PC-9 (cell line): ENCODE data around the gene ANKRD44. TPM values are rescaled to one million over a fixed set of nuclear protein-coding genes. Genes with fewer than 3 reads are reported as not detected.
"Not testable (repeated sequence)": the region's sequence is repeated elsewhere in the genome, so short reads cannot be mapped to it uniquely, and the experiment has no call there.

ENCODE experiments used
- BruUV-seq: library from RNA; stranded (reverse); fragments of 400-500 nt; replicated peaks from 2 replicates; lab custom pipeline; 2021; lab: Mats Ljungman, UMichigan
- CTCF ChIA-PET: fragments of 300-600 bp; sonication (Branson Sonifier 250); formaldehyde crosslinking; loops from one replicate; lab custom pipeline; 2022; ENCODE audit warnings: antibody characterized with exemption; lab: Charles Lee
- POLR2A ChIA-PET: fragments of 300-600 bp; sonication (Branson Sonifier 250); formaldehyde crosslinking; loops from one replicate; lab custom pipeline; 2022; ENCODE audit warnings: antibody characterized with exemption; ENCODE audit not compliant: unreplicated experiment; lab: Charles Lee
- DNase-seq, 2 experiments: peaks; one replicate each; pipeline versions ENCODE4 v3.0.0 to v3.0.0-alpha.2; 2015 to 2022; ENCODE audit warnings: mixed read lengths in 1 of 2
- H2AFZ ChIP-seq: fragments of 200-600 bp; sonication (generic); 2 replicates; pipeline ENCODE4 v1.8.1; 2017; ENCODE audit warnings: antibody characterized with exemption
- H3F3A ChIP-seq: fragments of 200-600 bp; sonication (generic); 2 replicates; pipeline ENCODE4 v1.8.1; 2017; ENCODE audit warnings: antibody characterized with exemption, mild to moderate bottlenecking, low read depth; ENCODE audit not compliant: insufficient read depth
- H3K27ac ChIP-seq: fragments of 200-600 bp; sonication (generic); 2 replicates; pipeline ENCODE4 v1.6.1; 2016; ENCODE audit warnings: mixed run types
- H3K27me3 ChIP-seq: fragments of 200-600 bp; sonication (generic); 2 replicates; pipeline ENCODE4 v1.6.1; 2016; ENCODE audit warnings: low read depth, mixed run types; ENCODE audit not compliant: insufficient read depth
- H3K36me3 ChIP-seq: fragments of 200-600 bp; sonication (generic); 2 replicates; pipeline ENCODE4 v1.6.1; 2016; ENCODE audit warnings: low read depth, mixed run types
- H3K4me1 ChIP-seq: fragments of 200-600 bp; sonication (generic); replicated peaks from 2 replicates; pipeline ENCODE4 v1.6.1; 2016; ENCODE audit warnings: mixed run types; ENCODE audit not compliant: insufficient read depth
- H3K4me2 ChIP-seq: fragments of 200-600 bp; sonication (generic); 2 replicates; pipeline ENCODE4 v1.6.1; 2017; ENCODE audit warnings: mixed run types
- H3K4me3 ChIP-seq: fragments of 200-600 bp; sonication (generic); 2 replicates; pipeline ENCODE4 v1.6.1; 2016; ENCODE audit warnings: mixed run types
- H3K79me2 ChIP-seq: fragments of 200-600 bp; sonication (generic); 2 replicates; pipeline ENCODE4 v1.6.1; 2017; ENCODE audit warnings: low read depth, mixed run types
- H3K9me2 ChIP-seq: fragments of 200-600 bp; sonication (generic); 2 replicates; pipeline ENCODE4 v1.8.1; 2017; ENCODE audit warnings: mild to moderate bottlenecking; ENCODE audit not compliant: insufficient read depth
- H3K9me3 ChIP-seq: fragments of 200-600 bp; sonication (generic); 2 replicates; pipeline ENCODE4 v1.8.1; 2016; ENCODE audit warnings: low read depth; ENCODE audit not compliant: insufficient read depth
- H4K20me1 ChIP-seq: fragments of 200-600 bp; sonication (generic); 2 replicates; pipeline ENCODE4 v1.8.1; 2017; ENCODE audit not compliant: insufficient read depth
- CTCF ChIP-seq: fragments of 200-600 bp; sonication (generic); conservative IDR thresholded peaks from 2 replicates; pipeline ENCODE4 v1.6.1; 2017; ENCODE audit warnings: mixed run types, antibody characterized with exemption, mild to moderate bottlenecking, moderate library complexity
- EZH2 ChIP-seq: fragments of 200-600 bp; sonication (generic); IDR thresholded peaks from 2 replicates; pipeline ENCODE4 v1.8.0; 2017; ENCODE audit warnings: antibody characterized with exemption, low read depth
- intact Hi-C: fragments of 100-400 bp; cut with micrococcal nuclease; formaldehyde crosslinking; loops from one replicate; pipeline ENCODE4 v1.10.0; 2022; ENCODE audit not compliant: unreplicated experiment
- total RNA-seq: library from RNA; stranded (reverse); gene quantifications from 2 replicates; pipeline ENCODE4 v1.2.3, GENCODE V29; 2021

Gene ANKRD44
- total RNA-seq, 1 experiment from 2014 or later, result 3.4 TPM

GRCh38 chr2:197292619-197293018, 18.0 kb downstream of the ANKRD44 start:
- POLR2A ChIA-PET, result no interaction called here
- DNase-seq, result no peak
- no peaks in the 10 kb centered on the region; the same call in 1 of the 2 replicates for H3K9me2 ChIP-seq
- BruUV-seq, result no TSS peak
- no peaks in the 10 kb centered on the region for H4K20me1 ChIP-seq
- intact Hi-C loops, result no loop called here
- H3K9me3 ChIP-seq, result 0 out of 2 replicates have a peak, but pooled peaks cover 5% of the 10 kb centered on the region
- no peaks in the 10 kb centered on the region for H3K36me3 ChIP-seq
- CTCF ChIA-PET, result no interaction called here
- no peak overlapping the region for H2AFZ ChIP-seq
- H3K4me1 ChIP-seq, result peaks cover under 1% of the 10 kb centered on the region
- no peak overlapping the region for H3K4me2 ChIP-seq
- H3F3A ChIP-seq, result no peaks in the 10 kb centered on the region
- H3K79me2 ChIP-seq, result no peaks in the 10 kb centered on the region
- no peak overlapping the region for H3K27ac ChIP-seq
- no peaks in the 10 kb centered on the region for H3K27me3 ChIP-seq
- H3K4me3 ChIP-seq, result no peak overlapping the region
- TF ChIP-seq EZH2 (no peak), CTCF (no peak)

GRCh38 chr2:197287596-197287932, 23.0 kb downstream of the ANKRD44 start:
- intact Hi-C loops, CTCF ChIA-PET, H3K4me1 ChIP-seq, H3K9me2 ChIP-seq, H3K79me2 ChIP-seq, H3K36me3 ChIP-seq, H4K20me1 ChIP-seq, BruUV-seq, H3F3A ChIP-seq, H3K27ac ChIP-seq, POLR2A ChIA-PET, H3K9me3 ChIP-seq, DNase-seq, H3K4me3 ChIP-seq, H2AFZ ChIP-seq, H3K27me3 ChIP-seq: not testable (repeated sequence)
- H3K4me2 ChIP-seq, result 0 out of 2 replicates have a peak overlapping the region, but pooled peaks have one; percentile 19

- Histone ChIP-seq H2AFZ (no peak overlapping the region), H4K20me1 (no peaks in the 10 kb centered on the region), H3K79me2 (no peaks in the 10 kb centered on the region), H3K4me3 (no peak overlapping the region), H3K27me3 (no peaks in the 10 kb centered on the region), H3F3A (no peaks in the 10 kb centered on the region), H3K36me3 (no peaks in the 10 kb centered on the region), H3K4me1 (peaks cover 9% of the 10 kb centered on the region), H3K9me3 (no peaks in the 10 kb centered on the region), H3K27ac (no peak overlapping the region), H3K4me2 (0 out of 2 replicates have a peak overlapping the region, but pooled peaks have one; percentile 19), H3K9me2 (no peaks in the 10 kb centered on the region)
- TF ChIP-seq CTCF, result no peak
- no peak for TF ChIP-seq EZH2
- DNase-seq, result peak; percentile 7 to 66
- no TSS peak for BruUV-seq
- intact Hi-C loops, result no loop called here
- ChIA-PET CTCF (no interaction called here), POLR2A (no interaction called here)
Observed at GRCh38 chr2:197286805-197287595, 23.6 kb downstream of the ANKRD44 start.
